Measurements from ENCODE around the gene MTOR. TPM values are rescaled to one million over a fixed set of nuclear protein-coding genes. Genes with fewer than 3 reads are reported as not detected.
A peak's percentile ranks its signal among the peaks of the same experiment; 100 is the strongest.

The MTOR gene
- total RNA-seq, 1 donor from 2014 or later: 61.9 TPM

DNA sequence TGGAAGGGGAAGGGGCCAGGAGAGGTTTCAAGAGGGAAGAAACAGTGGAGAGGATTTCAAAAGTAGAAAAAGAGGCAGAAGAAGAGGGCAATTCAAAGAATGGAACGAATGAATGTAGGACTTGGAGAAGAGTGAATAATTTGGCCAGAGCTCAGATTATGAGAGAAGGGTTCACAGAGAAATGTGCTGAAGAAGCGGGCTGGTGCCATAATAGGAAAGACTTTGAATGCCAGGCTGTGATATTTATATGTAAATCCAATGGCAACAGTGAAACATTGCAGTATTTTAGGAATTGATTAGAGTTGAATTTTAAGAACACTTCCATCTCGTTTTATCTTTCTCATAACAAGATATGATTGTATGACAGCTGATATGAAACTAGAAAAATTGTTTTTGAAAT, 109.2 kb downstream of the MTOR start:
- H3K27ac Mint-ChIP-seq (ENCODE audit: unreplicated experiment): no peak overlapping the region
- H3K36me3 Mint-ChIP-seq (ENCODE audit: low read depth, unreplicated experiment): peaks cover 21% of the 10 kb centered on the region

DNA sequence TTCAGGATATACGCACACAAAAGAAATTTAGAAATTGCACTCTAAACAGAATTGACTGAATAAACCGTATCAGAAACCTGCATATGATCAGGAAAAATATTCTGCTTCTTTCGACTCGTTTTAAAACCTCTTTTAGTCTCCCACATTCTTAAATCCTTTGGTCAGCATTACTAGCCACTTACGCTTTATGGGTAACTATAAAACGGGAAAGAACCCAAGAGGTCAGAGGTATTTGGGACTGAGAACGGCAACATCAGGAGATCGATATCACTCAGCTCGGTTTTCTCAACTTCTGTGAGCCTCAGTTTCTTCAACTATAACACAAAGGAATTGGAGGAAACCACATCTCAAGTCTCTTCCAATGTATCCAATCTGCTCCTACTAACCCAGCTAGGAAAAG, 109.6 kb downstream of the MTOR start:
- no peak for DNase-seq (ENCODE audit: low spot score)
- TF ChIP-seq, protein P1, sequence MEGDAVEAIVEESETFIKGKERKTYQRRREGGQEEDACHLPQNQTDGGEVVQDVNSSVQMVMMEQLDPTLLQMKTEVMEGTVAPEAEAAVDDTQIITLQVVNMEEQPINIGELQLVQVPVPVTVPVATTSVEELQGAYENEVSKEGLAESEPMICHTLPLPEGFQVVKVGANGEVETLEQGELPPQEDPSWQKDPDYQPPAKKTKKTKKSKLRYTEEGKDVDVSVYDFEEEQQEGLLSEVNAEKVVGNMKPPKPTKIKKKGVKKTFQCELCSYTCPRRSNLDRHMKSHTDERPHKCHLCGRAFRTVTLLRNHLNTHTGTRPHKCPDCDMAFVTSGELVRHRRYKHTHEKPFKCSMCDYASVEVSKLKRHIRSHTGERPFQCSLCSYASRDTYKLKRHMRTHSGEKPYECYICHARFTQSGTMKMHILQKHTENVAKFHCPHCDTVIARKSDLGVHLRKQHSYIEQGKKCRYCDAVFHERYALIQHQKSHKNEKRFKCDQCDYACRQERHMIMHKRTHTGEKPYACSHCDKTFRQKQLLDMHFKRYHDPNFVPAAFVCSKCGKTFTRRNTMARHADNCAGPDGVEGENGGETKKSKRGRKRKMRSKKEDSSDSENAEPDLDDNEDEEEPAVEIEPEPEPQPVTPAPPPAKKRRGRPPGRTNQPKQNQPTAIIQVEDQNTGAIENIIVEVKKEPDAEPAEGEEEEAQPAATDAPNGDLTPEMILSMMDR (IDR thresholded peaks at IDR 0.05; ENCODE audit: unreplicated experiment): no peak
- H3K4me1 Mint-ChIP-seq (ENCODE audit: unreplicated experiment): peaks cover 23% of the 10 kb centered on the region
- peaks cover 21% of the 10 kb centered on the region for H3K36me3 Mint-ChIP-seq (ENCODE audit: low read depth, unreplicated experiment)
- no peak overlapping the region for H3K27ac Mint-ChIP-seq (ENCODE audit: unreplicated experiment)
- peaks cover 1% of the 10 kb centered on the region for H3K27me3 Mint-ChIP-seq (ENCODE audit: unreplicated experiment)
- H3K4me3 Mint-ChIP-seq (ENCODE audit: unreplicated experiment): no peak overlapping the region
- no peaks in the 10 kb centered on the region for H3K9me3 Mint-ChIP-seq (ENCODE audit: unreplicated experiment)

More for the DNA sequence above, 109.2 kb downstream of the MTOR start:
- Mint-ChIP-seq H3K4me1 (ENCODE audit: unreplicated experiment) (peaks cover 27% of the 10 kb centered on the region), H3K4me3 (ENCODE audit: unreplicated experiment) (no peak overlapping the region), H3K27me3 (ENCODE audit: unreplicated experiment) (peaks cover 1% of the 10 kb centered on the region), H3K9me3 (ENCODE audit: unreplicated experiment) (no peaks in the 10 kb centered on the region)
- TF ChIP-seq, protein P1 (IDR thresholded peaks at IDR 0.05; ENCODE audit: unreplicated experiment): no peak
- no peak for DNase-seq (ENCODE audit: low spot score)

DNA sequence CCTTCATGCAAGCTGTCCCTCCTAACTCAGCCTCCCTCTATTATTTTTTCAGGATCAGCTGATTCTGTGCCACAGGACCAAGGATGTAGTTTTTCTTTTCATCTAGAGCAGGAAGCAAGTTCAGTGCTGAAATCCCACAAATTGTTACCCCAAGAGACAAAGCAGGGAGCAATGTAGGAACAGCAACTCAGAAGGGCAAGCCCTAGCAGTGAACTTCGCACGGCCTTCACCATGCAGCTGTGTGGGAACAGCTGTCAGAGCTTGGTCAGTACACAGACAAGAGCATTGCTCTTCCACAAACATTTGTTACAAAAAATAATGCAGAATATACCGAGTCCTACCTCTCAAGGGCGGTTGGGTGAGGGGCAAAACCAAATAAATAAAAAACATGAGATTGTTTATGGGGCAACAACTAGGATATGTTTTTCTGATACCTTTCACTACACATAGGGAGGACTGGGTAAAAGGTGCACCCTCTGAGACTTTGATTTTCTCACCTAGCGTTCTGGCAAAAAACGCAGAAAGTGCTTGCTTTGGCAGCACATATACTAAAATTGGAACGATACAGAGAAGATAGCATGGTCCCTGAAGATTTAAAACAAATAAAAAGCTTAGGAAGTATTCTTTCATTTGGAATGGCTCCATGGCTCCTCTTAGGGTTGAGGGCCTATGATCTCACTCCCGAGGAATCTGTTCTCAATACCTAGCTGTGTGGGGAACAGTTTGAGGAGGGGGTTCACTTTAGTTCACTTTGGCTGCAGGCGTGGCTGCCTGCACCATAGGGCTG, 110.3 kb downstream of the MTOR start:
- Mint-ChIP-seq H3K36me3 (ENCODE audit: low read depth, unreplicated experiment) (peaks cover 21% of the 10 kb centered on the region), H3K4me1 (ENCODE audit: unreplicated experiment) (peaks cover 16% of the 10 kb centered on the region), H3K9me3 (ENCODE audit: unreplicated experiment) (no peaks in the 10 kb centered on the region), H3K27ac (ENCODE audit: unreplicated experiment) (peak overlapping the region; percentile 44), H3K4me3 (ENCODE audit: unreplicated experiment) (no peak overlapping the region), H3K27me3 (ENCODE audit: unreplicated experiment) (peaks cover 1% of the 10 kb centered on the region)
- TF ChIP-seq, protein P1 (IDR thresholded peaks at IDR 0.05; ENCODE audit: unreplicated experiment): no peak
- DNase-seq (ENCODE audit: low spot score): no peak

DNA sequence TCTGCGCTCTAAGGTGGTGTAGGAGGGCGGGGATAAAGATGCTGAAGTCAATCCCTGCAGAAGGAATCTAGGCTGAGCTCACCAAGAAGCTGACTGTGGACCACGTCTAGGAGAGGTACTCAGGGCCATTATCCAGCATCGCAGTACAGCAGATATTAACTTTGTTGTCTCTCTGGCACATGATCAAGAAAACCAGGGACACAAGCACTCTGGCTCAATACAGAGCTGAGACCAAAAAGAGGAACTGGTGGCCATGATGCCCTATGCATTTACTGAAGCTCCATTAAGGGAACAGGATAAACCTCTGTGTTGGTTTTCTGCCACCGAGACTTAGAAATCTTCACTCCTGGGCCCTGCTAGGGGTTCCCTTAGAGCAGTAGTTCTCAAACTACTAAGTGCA, 111.2 kb downstream of the MTOR start:
- Mint-ChIP-seq H3K9me3 (ENCODE audit: unreplicated experiment) (no peaks in the 10 kb centered on the region), H3K27ac (ENCODE audit: unreplicated experiment) (no peak overlapping the region), H3K4me1 (ENCODE audit: unreplicated experiment) (peaks cover 7% of the 10 kb centered on the region), H3K27me3 (ENCODE audit: unreplicated experiment) (no peaks in the 10 kb centered on the region), H3K36me3 (ENCODE audit: low read depth, unreplicated experiment) (peaks cover 16% of the 10 kb centered on the region), H3K4me3 (ENCODE audit: unreplicated experiment) (no peak overlapping the region)
- no peak for DNase-seq (ENCODE audit: low spot score)
- TF ChIP-seq, protein P1 (IDR thresholded peaks at IDR 0.05; ENCODE audit: unreplicated experiment): no peak

DNA sequence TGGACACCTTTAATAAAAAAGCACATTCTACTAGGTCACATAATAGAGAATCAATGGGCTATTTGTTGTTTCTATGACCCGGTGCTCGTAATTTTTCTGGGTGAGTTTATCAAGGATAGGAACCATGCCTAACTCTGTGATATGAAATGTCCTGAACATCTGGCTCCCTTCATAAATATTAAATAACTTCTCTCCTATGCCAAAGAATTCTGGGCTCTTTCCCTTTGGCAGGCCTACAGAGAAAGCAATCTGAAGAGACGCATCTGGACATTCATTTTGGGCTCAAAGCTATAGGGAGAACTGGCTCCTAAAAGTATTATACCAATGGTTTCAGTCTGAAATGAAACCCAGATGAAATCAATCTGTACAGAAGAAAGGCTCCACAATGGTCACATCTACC, 112.0 kb downstream of the MTOR start:
- DNase-seq (ENCODE audit: low spot score): no peak
- Mint-ChIP-seq H3K9me3 (ENCODE audit: unreplicated experiment) (no peaks in the 10 kb centered on the region), H3K4me1 (ENCODE audit: unreplicated experiment) (peaks cover 4% of the 10 kb centered on the region), H3K4me3 (ENCODE audit: unreplicated experiment) (no peak overlapping the region), H3K27ac (ENCODE audit: unreplicated experiment) (no peak overlapping the region), H3K27me3 (ENCODE audit: unreplicated experiment) (no peaks in the 10 kb centered on the region), H3K36me3 (ENCODE audit: low read depth, unreplicated experiment) (peaks cover 21% of the 10 kb centered on the region)
- TF ChIP-seq, protein P1 (IDR thresholded peaks at IDR 0.05; ENCODE audit: unreplicated experiment): no peak
